ENCODE data around the gene PLPP6.

DNA sequence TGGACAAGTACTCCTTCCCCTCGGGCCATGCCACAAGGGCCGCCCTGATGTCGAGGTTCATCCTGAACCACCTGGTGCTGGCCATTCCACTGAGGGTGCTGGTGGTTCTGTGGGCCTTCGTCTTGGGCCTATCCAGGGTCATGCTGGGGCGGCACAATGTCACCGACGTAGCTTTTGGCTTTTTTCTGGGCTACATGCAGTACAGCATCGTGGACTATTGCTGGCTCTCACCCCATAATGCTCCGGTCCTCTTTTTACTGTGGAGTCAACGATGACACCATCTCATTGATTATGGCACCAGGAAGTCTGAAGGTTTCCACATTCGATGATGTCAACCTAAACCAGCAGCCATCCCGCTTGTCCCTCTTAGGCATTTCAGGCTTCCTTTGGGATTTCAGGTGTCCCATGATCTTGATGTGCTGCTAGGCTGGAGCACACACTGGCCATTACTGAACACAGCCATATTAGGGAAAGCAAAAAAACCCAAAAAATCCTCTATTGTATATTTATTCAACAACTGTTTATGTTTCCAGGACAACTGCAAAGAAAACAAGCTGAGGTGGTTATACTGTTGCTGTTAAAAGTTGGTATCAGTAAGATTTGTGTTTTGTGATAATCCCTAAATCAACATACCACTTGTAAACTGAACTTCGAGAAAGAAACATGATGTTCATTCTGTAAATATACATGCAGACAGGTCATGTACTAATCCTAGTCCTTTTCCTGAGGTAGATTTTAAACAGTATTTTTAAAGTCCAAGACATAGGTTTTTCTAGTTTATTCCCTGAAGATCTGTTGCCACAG is 1.1 kb downstream of the PLPP6 start:
- TF ChIP-seq, protein P1, sequence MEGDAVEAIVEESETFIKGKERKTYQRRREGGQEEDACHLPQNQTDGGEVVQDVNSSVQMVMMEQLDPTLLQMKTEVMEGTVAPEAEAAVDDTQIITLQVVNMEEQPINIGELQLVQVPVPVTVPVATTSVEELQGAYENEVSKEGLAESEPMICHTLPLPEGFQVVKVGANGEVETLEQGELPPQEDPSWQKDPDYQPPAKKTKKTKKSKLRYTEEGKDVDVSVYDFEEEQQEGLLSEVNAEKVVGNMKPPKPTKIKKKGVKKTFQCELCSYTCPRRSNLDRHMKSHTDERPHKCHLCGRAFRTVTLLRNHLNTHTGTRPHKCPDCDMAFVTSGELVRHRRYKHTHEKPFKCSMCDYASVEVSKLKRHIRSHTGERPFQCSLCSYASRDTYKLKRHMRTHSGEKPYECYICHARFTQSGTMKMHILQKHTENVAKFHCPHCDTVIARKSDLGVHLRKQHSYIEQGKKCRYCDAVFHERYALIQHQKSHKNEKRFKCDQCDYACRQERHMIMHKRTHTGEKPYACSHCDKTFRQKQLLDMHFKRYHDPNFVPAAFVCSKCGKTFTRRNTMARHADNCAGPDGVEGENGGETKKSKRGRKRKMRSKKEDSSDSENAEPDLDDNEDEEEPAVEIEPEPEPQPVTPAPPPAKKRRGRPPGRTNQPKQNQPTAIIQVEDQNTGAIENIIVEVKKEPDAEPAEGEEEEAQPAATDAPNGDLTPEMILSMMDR (optimal IDR thresholded peaks at IDR 0.05 in 1 of 3, IDR thresholded peaks at IDR 0.05 in 1 of 3, conservative IDR thresholded peaks at IDR 0.05 in 1 of 3; ENCODE audit: extremely low read depth in 1 of 3, insufficient read depth in 2 of 3, low read length in 3 of 3) = no peak
- no peak for TF ChIP-seq EZH2 (IDR thresholded peaks at IDR 0.05; ENCODE audit: low read length)

Data from keratinocyte (primary cell).